OCI-LY1 (cell line): ENCODE measurements around the gene C17orf50.

Source experiments
- H2AFZ ChIP-seq: fragments of 200-600 bp; sonication (generic), shearing (Covaris generic); 2 replicates; pipeline ENCODE4 v1.6.0; 2014; ENCODE audit warnings: antibody characterized with exemption, mild to moderate bottlenecking, low read length
- H3F3A ChIP-seq: fragments of 200-600 bp; sonication (generic), shearing (Covaris generic); 2 replicates; pipeline ENCODE4 v1.6.0; 2014; ENCODE audit warnings: mild to moderate bottlenecking, antibody characterized with exemption, low read length, moderate library complexity; ENCODE audit not compliant: insufficient read depth
- H3K27ac ChIP-seq: fragments of 200-600 bp; sonication (generic); 2 replicates; pipeline ENCODE4 v1.5.1; 2014; ENCODE audit warnings: low read length, mixed run types, mild to moderate bottlenecking, low read depth; ENCODE audit not compliant: poor library complexity, severe bottlenecking
- H3K27me3 ChIP-seq: fragments of 200-600 bp; sonication (generic); 2 replicates; pipeline ENCODE4 v1.6.0; 2014; ENCODE audit warnings: antibody characterized with exemption, mild to moderate bottlenecking, low read length, moderate library complexity; ENCODE audit not compliant: insufficient read depth
- H3K36me3 ChIP-seq: fragments of 200-600 bp; sonication (generic); 2 replicates; pipeline ENCODE4 v1.6.1; 2014; ENCODE audit warnings: mild to moderate bottlenecking, antibody characterized with exemption, low read length, moderate library complexity, mixed read lengths; ENCODE audit not compliant: insufficient read depth
- H3K4me1 ChIP-seq: fragments of 200-600 bp; sonication (generic); 2 replicates; pipeline ENCODE4 v1.5.1; 2014; ENCODE audit warnings: mild to moderate bottlenecking, low read length, moderate library complexity; ENCODE audit not compliant: insufficient read depth, severe bottlenecking
- H3K4me2 ChIP-seq: fragments of 200-600 bp; sonication (generic), shearing (Covaris generic); 2 replicates; pipeline ENCODE4 v1.6.1; 2014; ENCODE audit warnings: low read length
- H3K4me3 ChIP-seq: fragments of 200-600 bp; sonication (generic); 2 replicates; pipeline ENCODE4 v1.5.1; 2014; ENCODE audit warnings: low read length, low read depth, mild to moderate bottlenecking, mixed read lengths; ENCODE audit not compliant: poor library complexity, severe bottlenecking
- H3K79me2 ChIP-seq: fragments of 200-600 bp; shearing (Covaris generic); 2 replicates; pipeline ENCODE4 v1.6.1; 2016; ENCODE audit warnings: mixed run types, low read length, mixed read lengths; ENCODE audit not compliant: insufficient read depth
- H3K9ac ChIP-seq: fragments of 200-600 bp; sonication (generic), shearing (Covaris generic); 2 replicates; pipeline ENCODE4 v1.6.1; 2014; ENCODE audit warnings: mild to moderate bottlenecking, low read length, mixed read lengths
- H3K9me2 ChIP-seq: fragments of 200-600 bp; sonication (generic), shearing (Covaris generic); 2 replicates; pipeline ENCODE4 v1.6.1; 2014; ENCODE audit warnings: low read depth, mild to moderate bottlenecking, low read length, mixed read lengths
- H3K9me3 ChIP-seq: fragments of 200-600 bp; shearing (Covaris generic); 2 replicates; pipeline ENCODE4 v1.6.1; 2014; ENCODE audit warnings: low read length, mixed read lengths
- H4K20me1 ChIP-seq: fragments of 200-600 bp; sonication (generic), shearing (Covaris generic); 2 replicates; pipeline ENCODE4 v1.6.0; 2016; ENCODE audit warnings: mild to moderate bottlenecking, low read length; ENCODE audit not compliant: insufficient read depth
- EZH2 ChIP-seq: fragments of 200-600 bp; sonication (generic), shearing (Covaris generic); IDR thresholded peaks from 2 replicates; pipeline ENCODE4 v1.8.0; 2017; ENCODE audit warnings: borderline replicate concordance, mixed run types, mild to moderate bottlenecking, antibody characterized with exemption, low read length, moderate library complexity, mixed read lengths
- TF ChIP-seq, protein P1 (sequence below): fragments of 200-600 bp; sonication (generic), shearing (Covaris generic); IDR thresholded peaks from 2 replicates; pipeline ENCODE4 v1.5.1; 2017; ENCODE audit warnings: mild to moderate bottlenecking, antibody characterized with exemption, low read length, moderate library complexity, mixed read lengths

The C17orf50 gene

GRCh38 chr17:35716897-35717465, 43.7 kb upstream of the C17orf50 start:
- H3K27ac ChIP-seq: no peak overlapping the region
- no peaks in the 10 kb centered on the region for H3K9me3 ChIP-seq
- TF ChIP-seq, protein P1, sequence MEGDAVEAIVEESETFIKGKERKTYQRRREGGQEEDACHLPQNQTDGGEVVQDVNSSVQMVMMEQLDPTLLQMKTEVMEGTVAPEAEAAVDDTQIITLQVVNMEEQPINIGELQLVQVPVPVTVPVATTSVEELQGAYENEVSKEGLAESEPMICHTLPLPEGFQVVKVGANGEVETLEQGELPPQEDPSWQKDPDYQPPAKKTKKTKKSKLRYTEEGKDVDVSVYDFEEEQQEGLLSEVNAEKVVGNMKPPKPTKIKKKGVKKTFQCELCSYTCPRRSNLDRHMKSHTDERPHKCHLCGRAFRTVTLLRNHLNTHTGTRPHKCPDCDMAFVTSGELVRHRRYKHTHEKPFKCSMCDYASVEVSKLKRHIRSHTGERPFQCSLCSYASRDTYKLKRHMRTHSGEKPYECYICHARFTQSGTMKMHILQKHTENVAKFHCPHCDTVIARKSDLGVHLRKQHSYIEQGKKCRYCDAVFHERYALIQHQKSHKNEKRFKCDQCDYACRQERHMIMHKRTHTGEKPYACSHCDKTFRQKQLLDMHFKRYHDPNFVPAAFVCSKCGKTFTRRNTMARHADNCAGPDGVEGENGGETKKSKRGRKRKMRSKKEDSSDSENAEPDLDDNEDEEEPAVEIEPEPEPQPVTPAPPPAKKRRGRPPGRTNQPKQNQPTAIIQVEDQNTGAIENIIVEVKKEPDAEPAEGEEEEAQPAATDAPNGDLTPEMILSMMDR: no peak
- no peak for TF ChIP-seq EZH2
- no peaks in the 10 kb centered on the region for H3K79me2 ChIP-seq
- peaks cover 6% of the 10 kb centered on the region for H3K4me1 ChIP-seq
- H4K20me1 ChIP-seq: no peaks in the 10 kb centered on the region
- no peak overlapping the region for H2AFZ ChIP-seq
- no peaks in the 10 kb centered on the region for H3K9me2 ChIP-seq
- no peak overlapping the region for H3K4me3 ChIP-seq
- H3K9ac ChIP-seq: no peak overlapping the region
- H3K27me3 ChIP-seq: no peaks in the 10 kb centered on the region
- no peaks in the 10 kb centered on the region for H3F3A ChIP-seq
- H3K36me3 ChIP-seq: peaks cover 23% of the 10 kb centered on the region; the same call in 1 of the 2 replicates
- no peak overlapping the region for H3K4me2 ChIP-seq

DNA sequence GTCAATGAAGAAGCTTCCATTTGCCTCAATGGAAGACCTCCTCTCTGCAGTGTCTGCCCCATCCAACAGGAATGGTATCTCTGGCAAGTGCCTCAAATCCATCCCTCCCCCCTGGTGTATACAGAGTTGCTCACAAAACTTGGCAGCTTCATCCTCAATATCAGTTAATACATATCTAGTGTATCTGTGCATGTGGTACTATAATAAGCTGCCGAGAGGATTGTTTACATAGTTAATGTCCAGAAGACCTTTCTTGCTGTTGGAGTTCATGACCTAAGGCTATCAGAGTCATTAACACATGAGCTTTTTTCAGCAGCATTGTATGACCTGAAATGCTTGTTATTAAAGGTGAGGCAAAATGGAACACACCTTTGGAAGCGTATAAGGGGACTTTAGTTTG, 43.2 kb upstream of the C17orf50 start:
- TF ChIP-seq, protein P1: no peak
- no peak for TF ChIP-seq EZH2
- Histone ChIP-seq H3K79me2 (no peaks in the 10 kb centered on the region), H3K9me2 (no peaks in the 10 kb centered on the region), H3F3A (no peaks in the 10 kb centered on the region), H2AFZ (no peak overlapping the region), H3K27me3 (no peaks in the 10 kb centered on the region), H3K9ac (no peak overlapping the region), H4K20me1 (no peaks in the 10 kb centered on the region), H3K4me3 (no peak overlapping the region), H3K27ac (no peak overlapping the region), H3K4me1 (peaks cover 6% of the 10 kb centered on the region), H3K36me3 (peaks cover 23% of the 10 kb centered on the region; the same call in 1 of the 2 replicates), H3K4me2 (no peak overlapping the region), H3K9me3 (no peaks in the 10 kb centered on the region)

DNA sequence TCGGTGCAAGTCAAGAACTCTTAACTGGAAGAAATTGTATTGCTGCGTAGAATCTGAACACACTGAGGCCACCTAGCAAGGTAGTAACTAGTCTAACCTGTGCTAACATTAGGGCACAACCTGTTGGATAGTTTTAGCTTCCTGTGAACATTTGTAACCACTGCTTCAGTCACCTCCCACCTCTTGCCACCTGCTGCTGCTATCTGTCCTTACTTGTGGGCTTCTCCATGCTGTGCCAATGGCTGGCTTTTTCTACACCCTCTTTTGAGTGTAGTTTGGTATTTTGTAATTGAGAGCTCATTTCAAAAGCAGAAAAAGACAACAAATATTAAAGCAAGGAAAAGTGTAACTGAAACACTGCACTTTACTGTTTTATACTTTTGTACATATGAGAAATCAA, 37.0 kb upstream of the C17orf50 start:
- no peaks in the 10 kb centered on the region for H3K9me3 ChIP-seq
- no peak overlapping the region for H3K9ac ChIP-seq
- no peak overlapping the region for H3K4me3 ChIP-seq
- H3K36me3 ChIP-seq: peaks cover 33% of the 10 kb centered on the region; the same call in 1 of the 2 replicates
- no peaks in the 10 kb centered on the region for H3K27me3 ChIP-seq
- peaks cover 19% of the 10 kb centered on the region for H3K4me1 ChIP-seq
- TF ChIP-seq, protein P1: no peak
- no peak for TF ChIP-seq EZH2
- H3K27ac ChIP-seq: no peak overlapping the region
- no peaks in the 10 kb centered on the region for H3K9me2 ChIP-seq
- H2AFZ ChIP-seq: no peak overlapping the region
- no peaks in the 10 kb centered on the region for H3K79me2 ChIP-seq
- H3K4me2 ChIP-seq: no peak overlapping the region
- H4K20me1 ChIP-seq: no peaks in the 10 kb centered on the region
- H3F3A ChIP-seq: no peaks in the 10 kb centered on the region
